ENCODE measurements around the gene HEXA. TPM values are rescaled to one million over a fixed set of nuclear protein-coding genes. Genes with fewer than 3 reads are reported as not detected.

Gene HEXA
- total RNA-seq, 1 donor from 2014 or later, result 145 TPM

DNA sequence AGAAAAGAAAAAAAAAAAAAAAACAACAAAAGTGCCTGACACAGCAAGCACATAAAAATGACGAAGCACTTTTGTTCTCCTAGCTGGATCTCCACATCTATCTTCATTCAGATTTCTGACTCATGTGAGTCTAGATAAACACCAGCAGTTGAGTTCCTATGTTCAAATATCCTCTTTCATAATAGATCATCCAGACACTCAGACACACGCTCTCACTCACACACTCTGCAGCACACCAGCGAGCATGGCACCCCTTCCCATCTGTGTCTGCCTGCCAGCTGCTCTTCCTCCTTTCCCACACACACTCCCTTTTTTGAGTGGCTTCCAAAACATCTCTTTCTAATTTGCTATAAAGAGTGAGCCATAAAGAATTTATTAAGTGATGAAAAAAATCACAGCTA is 36.0 kb downstream of the HEXA start:
- H3K9me3 Mint-ChIP-seq (ENCODE audit: unreplicated experiment), result no peaks in the 10 kb centered on the region
- Histone ChIP-seq H3K27ac (ENCODE audit: low read depth, low read length) (peak overlapping the region; percentile 39), H3K9me3 (ENCODE audit: insufficient read depth, low read depth, low read length) (no peaks in the 10 kb centered on the region), H3K4me2 (ENCODE audit: low read length) (peak overlapping the region; percentile 69), H3K36me3 (ENCODE audit: insufficient read depth, low read length) (peaks cover 6% of the 10 kb centered on the region), H3K4me3 (ENCODE audit: insufficient read depth, low read depth, low read length) (no peak overlapping the region), H2AFZ (ENCODE audit: low read depth, low read length) (no peak overlapping the region), H3K79me2 (ENCODE audit: insufficient read depth, low read length) (no peaks in the 10 kb centered on the region), H3K4me1 (ENCODE audit: insufficient read depth, low read length) (peaks cover 5% of the 10 kb centered on the region), H3K27me3 (ENCODE audit: insufficient read depth, low read length) (no peaks in the 10 kb centered on the region), H4K20me1 (ENCODE audit: insufficient read depth, low read length) (no peaks in the 10 kb centered on the region), H3K9ac (ENCODE audit: low read length) (peak overlapping the region; percentile 27)
- peaks cover 4% of the 10 kb centered on the region for H3K4me1 Mint-ChIP-seq (ENCODE audit: low read depth, unreplicated experiment)
- peak; percentile 17 for FAIRE-seq
- peak; percentile 82 for DNase-seq (ENCODE audit: low read depth)
- TF ChIP-seq EZH2 (IDR thresholded peaks at IDR 0.05; ENCODE audit: insufficient read depth, low read length), result no peak
- TF ChIP-seq, protein P1, sequence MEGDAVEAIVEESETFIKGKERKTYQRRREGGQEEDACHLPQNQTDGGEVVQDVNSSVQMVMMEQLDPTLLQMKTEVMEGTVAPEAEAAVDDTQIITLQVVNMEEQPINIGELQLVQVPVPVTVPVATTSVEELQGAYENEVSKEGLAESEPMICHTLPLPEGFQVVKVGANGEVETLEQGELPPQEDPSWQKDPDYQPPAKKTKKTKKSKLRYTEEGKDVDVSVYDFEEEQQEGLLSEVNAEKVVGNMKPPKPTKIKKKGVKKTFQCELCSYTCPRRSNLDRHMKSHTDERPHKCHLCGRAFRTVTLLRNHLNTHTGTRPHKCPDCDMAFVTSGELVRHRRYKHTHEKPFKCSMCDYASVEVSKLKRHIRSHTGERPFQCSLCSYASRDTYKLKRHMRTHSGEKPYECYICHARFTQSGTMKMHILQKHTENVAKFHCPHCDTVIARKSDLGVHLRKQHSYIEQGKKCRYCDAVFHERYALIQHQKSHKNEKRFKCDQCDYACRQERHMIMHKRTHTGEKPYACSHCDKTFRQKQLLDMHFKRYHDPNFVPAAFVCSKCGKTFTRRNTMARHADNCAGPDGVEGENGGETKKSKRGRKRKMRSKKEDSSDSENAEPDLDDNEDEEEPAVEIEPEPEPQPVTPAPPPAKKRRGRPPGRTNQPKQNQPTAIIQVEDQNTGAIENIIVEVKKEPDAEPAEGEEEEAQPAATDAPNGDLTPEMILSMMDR (IDR thresholded peaks at IDR 0.05; ENCODE audit: insufficient read depth, low read depth, low read length), result no peak
- H3K27ac Mint-ChIP-seq (ENCODE audit: unreplicated experiment), result peak overlapping the region; percentile 12
- no peaks in the 10 kb centered on the region for H3K27me3 Mint-ChIP-seq (ENCODE audit: low read depth, unreplicated experiment)
- H3K36me3 Mint-ChIP-seq (ENCODE audit: low read depth, unreplicated experiment), result peaks cover 9% of the 10 kb centered on the region
- H3K4me3 Mint-ChIP-seq (ENCODE audit: unreplicated experiment), result no peak overlapping the region

DNA sequence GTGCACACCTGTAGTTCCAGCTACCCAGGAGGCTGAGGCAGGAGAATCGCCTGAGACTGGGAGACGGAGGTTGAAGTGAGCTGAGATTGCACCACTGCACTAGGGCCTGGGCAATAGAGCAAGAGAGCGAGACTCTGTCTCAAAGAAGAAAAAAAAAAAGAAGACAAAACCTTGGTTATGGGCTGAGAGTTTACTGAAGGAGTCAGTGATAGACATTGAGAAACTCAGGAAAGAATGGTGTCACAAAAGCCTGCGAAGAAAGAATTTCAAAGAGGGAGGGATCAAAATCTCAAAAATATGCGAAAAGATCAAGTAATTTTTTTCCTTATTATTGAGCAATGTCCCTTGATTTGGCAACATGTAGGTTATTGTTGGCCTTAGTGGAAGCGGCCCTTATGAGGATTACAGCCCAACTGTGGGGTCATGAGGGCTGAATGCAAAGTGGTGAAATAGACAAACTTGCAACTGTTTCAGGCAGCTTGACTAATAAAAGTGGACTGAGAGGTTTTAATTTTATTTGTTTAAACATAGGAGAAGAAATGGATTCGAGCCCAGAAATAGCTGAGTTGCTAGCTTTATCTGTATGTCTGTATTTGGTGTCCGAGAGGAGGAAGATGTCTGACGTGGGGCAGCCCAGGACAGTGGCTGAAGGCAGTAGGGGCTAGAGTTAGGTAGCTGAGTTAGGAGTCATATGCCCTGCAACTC is 37.0 kb downstream of the HEXA start:
- Mint-ChIP-seq H3K4me1 (ENCODE audit: low read depth, unreplicated experiment) (peaks cover 4% of the 10 kb centered on the region), H3K36me3 (ENCODE audit: low read depth, unreplicated experiment) (peaks cover 5% of the 10 kb centered on the region), H3K4me3 (ENCODE audit: unreplicated experiment) (no peak overlapping the region), H3K27ac (ENCODE audit: unreplicated experiment) (no peak overlapping the region), H3K27me3 (ENCODE audit: low read depth, unreplicated experiment) (no peaks in the 10 kb centered on the region), H3K9me3 (ENCODE audit: unreplicated experiment) (no peaks in the 10 kb centered on the region)
- Histone ChIP-seq H3K9me3 (ENCODE audit: insufficient read depth, low read depth, low read length) (no peaks in the 10 kb centered on the region), H4K20me1 (ENCODE audit: insufficient read depth, low read length) (no peaks in the 10 kb centered on the region), H3K79me2 (ENCODE audit: insufficient read depth, low read length) (no peaks in the 10 kb centered on the region), H3K4me2 (ENCODE audit: low read length) (no peak overlapping the region), H3K36me3 (ENCODE audit: insufficient read depth, low read length) (no peaks in the 10 kb centered on the region), H3K27me3 (ENCODE audit: insufficient read depth, low read length) (no peaks in the 10 kb centered on the region), H3K27ac (ENCODE audit: low read depth, low read length) (peak overlapping the region; percentile 41), H3K4me1 (ENCODE audit: insufficient read depth, low read length) (peaks cover 5% of the 10 kb centered on the region), H3K4me3 (ENCODE audit: insufficient read depth, low read depth, low read length) (no peak overlapping the region), H3K9ac (ENCODE audit: low read length) (no peak overlapping the region), H2AFZ (ENCODE audit: low read depth, low read length) (no peak overlapping the region)
- no peak for TF ChIP-seq EZH2 (IDR thresholded peaks at IDR 0.05; ENCODE audit: insufficient read depth, low read length)
- TF ChIP-seq, protein P1 (IDR thresholded peaks at IDR 0.05; ENCODE audit: insufficient read depth, low read depth, low read length), result no peak
- no peak for FAIRE-seq
- peak; percentile 61 for DNase-seq (ENCODE audit: low read depth)

DNA sequence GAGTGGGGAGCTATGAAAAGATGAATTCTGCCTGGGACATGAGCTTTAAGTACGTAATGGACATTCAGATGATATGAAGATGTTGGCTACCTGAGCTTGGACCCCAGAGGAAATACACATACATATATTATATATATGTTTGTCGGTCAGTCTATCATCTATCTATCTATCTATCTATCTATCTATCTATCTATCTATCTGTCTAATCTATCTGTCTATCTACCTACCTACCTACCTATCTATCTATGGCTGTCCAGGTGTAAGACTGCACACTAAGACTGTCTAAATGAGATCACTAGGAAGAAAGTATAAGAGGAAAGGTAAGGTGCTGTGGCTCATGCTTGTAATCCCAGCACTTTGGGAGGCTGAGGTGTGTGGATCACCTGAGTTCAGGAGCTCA is 37.7 kb downstream of the HEXA start:
- no peak for TF ChIP-seq EZH2 (IDR thresholded peaks at IDR 0.05; ENCODE audit: insufficient read depth, low read length)
- TF ChIP-seq, protein P1 (IDR thresholded peaks at IDR 0.05; ENCODE audit: insufficient read depth, low read depth, low read length), result no peak
- H3K36me3 ChIP-seq (ENCODE audit: insufficient read depth, low read length), result no peaks in the 10 kb centered on the region
- no peak overlapping the region for H3K27ac ChIP-seq (ENCODE audit: low read depth, low read length)
- no peaks in the 10 kb centered on the region for H3K27me3 ChIP-seq (ENCODE audit: insufficient read depth, low read length)
- H3K79me2 ChIP-seq (ENCODE audit: insufficient read depth, low read length), result no peaks in the 10 kb centered on the region
- H3K4me2 ChIP-seq (ENCODE audit: low read length), result no peak overlapping the region
- H3K9me3 ChIP-seq (ENCODE audit: insufficient read depth, low read depth, low read length), result no peaks in the 10 kb centered on the region
- no peak for FAIRE-seq
- H2AFZ ChIP-seq (ENCODE audit: low read depth, low read length), result no peak overlapping the region
- H3K36me3 Mint-ChIP-seq (ENCODE audit: low read depth, unreplicated experiment), result peaks cover 5% of the 10 kb centered on the region
- H3K9ac ChIP-seq (ENCODE audit: low read length), result no peak overlapping the region
- DNase-seq (ENCODE audit: low read depth), result no peak
- no peak overlapping the region for H3K4me3 Mint-ChIP-seq (ENCODE audit: unreplicated experiment)
- no peaks in the 10 kb centered on the region for H3K27me3 Mint-ChIP-seq (ENCODE audit: low read depth, unreplicated experiment)
- no peak overlapping the region for H3K27ac Mint-ChIP-seq (ENCODE audit: unreplicated experiment)
- H4K20me1 ChIP-seq (ENCODE audit: insufficient read depth, low read length), result no peaks in the 10 kb centered on the region
- no peaks in the 10 kb centered on the region for H3K9me3 Mint-ChIP-seq (ENCODE audit: unreplicated experiment)
- peaks cover 5% of the 10 kb centered on the region for H3K4me1 ChIP-seq (ENCODE audit: insufficient read depth, low read length)
- no peak overlapping the region for H3K4me3 ChIP-seq (ENCODE audit: insufficient read depth, low read depth, low read length)
- peaks cover 4% of the 10 kb centered on the region for H3K4me1 Mint-ChIP-seq (ENCODE audit: low read depth, unreplicated experiment)

Data from astrocyte (in vitro differentiated cells and primary cell).